GM19328 (cell line): Measurements from ENCODE around the gene SPDYE8.
A peak's percentile ranks its signal among the peaks of the same experiment; 100 is the strongest.
"Not testable (repeated sequence)": the region's sequence is repeated elsewhere in the genome, so short reads cannot be mapped to it uniquely, and the experiment has no call there.

Source experiments
- ATAC-seq: cut with Tn5 transposase; IDR thresholded peaks from one replicate; pipeline ENCODE4 v1.9.1; 2021; ENCODE audit warnings: mild to moderate bottlenecking, moderate library complexity; ENCODE audit not compliant: unreplicated experiment

SPDYE8 gene, protein sequence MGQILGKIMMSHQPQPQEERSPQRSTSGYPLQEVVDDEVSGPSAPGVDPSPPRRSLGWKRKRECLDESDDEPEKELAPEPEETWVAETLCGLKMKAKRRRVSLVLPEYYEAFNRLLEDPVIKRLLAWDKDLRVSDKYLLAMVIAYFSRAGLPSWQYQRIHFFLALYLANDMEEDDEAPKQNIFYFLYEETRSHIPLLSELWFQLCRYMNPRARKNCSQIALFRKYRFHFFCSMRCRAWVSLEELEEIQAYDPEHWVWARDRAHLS

DNA sequence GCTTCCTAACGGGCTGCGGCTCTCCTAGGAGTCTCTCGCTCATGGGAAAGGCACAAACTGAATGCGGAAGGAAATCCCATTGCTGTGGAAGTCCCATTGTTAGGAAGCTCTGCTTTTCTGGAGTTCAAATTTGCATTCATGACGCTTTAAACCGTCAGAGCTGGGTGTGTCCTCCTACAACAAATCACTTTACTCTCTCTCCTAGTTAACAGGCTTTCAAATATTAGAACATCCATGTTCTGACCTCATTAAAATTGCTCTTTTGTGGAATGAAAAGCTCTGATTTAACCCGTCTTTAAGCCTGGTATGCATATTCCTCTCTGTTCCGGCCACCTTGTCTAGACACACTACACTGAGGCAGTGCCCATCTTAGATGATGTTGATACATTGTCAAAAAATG lies at the start of gene SPDYE8:
Gene SPDYE8 (minus strand): TSS at position 101 of the 400 bp plus-strand sequence. CDS start 1,800 bp downstream, outside the sequence.
- not testable (repeated sequence) for ATAC-seq

DNA sequence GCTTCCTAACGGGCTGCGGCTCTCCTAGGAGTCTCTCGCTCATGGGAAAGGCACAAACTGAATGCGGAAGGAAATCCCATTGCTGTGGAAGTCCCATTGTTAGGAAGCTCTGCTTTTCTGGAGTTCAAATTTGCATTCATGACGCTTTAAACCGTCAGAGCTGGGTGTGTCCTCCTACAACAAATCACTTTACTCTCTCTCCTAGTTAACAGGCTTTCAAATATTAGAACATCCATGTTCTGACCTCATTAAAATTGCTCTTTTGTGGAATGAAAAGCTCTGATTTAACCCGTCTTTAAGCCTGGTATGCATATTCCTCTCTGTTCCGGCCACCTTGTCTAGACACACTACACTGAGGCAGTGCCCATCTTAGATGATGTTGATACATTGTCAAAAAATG lies 28.2 kb upstream of the SPDYE8 start, which contains the start of gene SPDYE11:
Gene SPDYE11 (minus strand): TSS at position 101 of the 400 bp plus-strand sequence. CDS start 1,800 bp downstream, outside the sequence.
- ATAC-seq, result not testable (repeated sequence)

DNA sequence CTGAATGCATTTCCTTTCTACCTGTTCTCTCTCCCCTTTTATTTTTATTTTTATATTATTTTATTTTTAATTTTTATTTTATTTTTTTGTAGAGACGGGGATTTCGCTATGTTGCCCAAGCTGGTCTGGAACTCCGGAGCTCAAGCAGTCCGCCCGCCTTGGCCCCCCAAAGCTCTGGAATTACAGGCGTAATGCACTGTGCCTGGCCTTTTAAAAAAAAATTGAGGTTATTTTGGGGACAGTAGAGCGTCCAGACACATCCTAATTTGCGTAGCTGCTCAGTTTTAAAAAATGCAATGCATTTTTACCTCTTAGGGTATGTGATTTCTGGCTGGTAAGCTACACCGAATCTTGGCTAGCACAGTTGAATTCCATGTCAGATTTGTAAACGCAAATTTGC lies 23.1 kb downstream of the SPDYE8 start:
- not testable (repeated sequence) for ATAC-seq

GRCh38 chr7:73005693-73006447 lies 23.7 kb downstream of the SPDYE8 start:
- ATAC-seq, result peak; percentile 76

GRCh38 chr7:73005356-73005692 lies 24.2 kb downstream of the SPDYE8 start:
- peak; percentile 68 for ATAC-seq

GRCh38 chr7:72997887-72998468 lies 31.6 kb downstream of the SPDYE8 start:
- ATAC-seq, result not testable (repeated sequence)

DNA sequence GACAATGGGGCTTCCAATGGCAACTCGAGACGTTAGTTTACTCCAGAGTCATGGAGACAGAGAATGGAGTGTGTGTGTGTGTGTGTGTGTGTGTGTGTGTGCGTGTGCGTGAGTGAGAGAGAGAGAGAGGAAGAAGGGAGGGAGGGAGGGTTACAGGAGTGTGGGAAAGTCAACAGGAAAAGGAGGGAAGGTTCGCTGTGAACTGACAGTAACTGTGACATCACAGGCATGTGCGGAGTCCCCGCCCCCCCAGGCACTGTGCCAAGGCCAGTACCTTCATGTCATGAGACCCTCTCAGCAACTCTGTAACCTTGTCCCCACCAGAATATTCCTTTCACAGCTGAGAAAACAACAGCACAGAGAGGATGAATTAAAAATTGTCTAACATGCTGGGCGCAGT lies 32.1 kb downstream of the SPDYE8 start:
- not testable (repeated sequence) for ATAC-seq

DNA sequence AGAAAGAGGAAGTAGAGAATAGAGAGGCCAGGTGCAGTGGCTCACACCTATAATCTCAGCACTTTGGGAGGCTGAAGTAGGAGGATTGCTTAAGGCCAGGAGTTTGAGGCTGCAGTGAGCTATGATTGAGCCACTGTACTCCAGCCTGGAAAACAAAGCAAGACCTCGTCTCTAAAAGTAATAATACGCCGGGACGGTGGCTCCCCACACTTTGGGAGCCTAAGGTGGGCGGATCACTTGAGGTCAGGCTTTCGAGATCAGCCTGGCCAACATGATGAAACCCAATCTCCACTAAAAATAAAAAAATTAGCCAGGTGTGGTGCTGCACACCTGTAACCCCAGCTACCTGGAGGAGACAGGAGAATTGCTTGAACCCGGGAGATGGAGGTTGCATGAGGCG lies 34.1 kb downstream of the SPDYE8 start:
- not testable (repeated sequence) for ATAC-seq

DNA sequence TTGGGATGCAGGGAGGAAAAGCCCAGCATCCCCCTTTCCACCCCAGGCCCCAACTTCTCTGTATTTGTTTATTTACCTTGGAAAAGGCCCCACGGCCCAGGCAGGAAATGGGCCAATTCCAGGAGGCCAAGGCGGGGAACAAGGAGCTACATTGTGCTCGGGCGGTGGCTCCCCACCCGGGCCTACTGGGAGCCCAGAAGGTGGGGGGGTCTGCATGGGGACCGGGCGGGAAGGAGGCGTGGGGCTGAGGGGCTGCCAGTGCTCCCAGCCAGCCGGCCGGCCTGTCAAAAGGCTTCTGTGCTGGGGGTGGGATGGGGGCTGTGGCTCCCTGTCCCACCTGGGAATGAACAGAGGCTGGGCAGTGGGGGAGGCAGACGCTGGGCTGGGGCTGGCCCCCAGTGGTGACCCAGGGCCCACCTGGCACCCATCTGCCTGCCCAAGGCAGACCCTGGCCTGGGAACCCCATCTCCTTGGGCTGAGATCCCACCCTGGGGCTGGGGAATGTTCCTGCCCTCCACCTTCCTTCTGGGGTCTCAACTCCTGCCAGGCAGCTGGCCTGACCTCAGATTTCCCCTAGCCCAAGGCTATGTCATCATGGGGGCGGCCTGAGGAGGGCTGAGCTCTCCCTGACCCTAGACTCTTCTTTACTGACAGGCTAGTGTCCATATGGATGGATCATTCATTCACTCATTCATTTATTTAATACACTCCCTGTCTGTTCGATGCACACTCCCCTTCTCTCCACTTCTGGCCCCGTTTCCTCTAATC lies 39.2 kb downstream of the SPDYE8 start:
- ATAC-seq, result not testable (repeated sequence)

DNA sequence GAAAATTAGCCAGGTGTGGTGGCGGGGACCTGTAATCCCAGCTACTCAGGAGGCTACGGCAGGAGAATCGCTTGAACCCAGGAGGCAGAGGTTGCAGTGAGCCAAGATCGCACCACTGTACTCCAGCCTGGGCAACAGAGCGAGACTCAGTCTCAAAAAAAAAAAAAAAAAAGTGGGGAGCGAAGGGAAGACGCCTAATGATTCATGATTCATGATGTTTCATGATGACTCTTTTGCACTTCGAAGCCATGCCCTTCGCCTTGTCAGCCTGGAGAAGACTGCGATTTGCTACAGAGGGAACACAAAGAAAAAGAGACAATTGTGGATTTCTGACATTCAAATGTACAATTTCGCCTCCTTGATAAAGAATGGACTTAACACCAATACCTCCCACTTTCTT lies 47.5 kb downstream of the SPDYE8 start:
- not testable (repeated sequence) for ATAC-seq

- not testable (repeated sequence) for ATAC-seq
These were observed 49.2 kb downstream of the SPDYE8 start for GRCh38 chr7:72980382-72980781.

GRCh38 chr7:72976434-72976833 lies 53.1 kb downstream of the SPDYE8 start:
- not testable (repeated sequence) for ATAC-seq

DNA sequence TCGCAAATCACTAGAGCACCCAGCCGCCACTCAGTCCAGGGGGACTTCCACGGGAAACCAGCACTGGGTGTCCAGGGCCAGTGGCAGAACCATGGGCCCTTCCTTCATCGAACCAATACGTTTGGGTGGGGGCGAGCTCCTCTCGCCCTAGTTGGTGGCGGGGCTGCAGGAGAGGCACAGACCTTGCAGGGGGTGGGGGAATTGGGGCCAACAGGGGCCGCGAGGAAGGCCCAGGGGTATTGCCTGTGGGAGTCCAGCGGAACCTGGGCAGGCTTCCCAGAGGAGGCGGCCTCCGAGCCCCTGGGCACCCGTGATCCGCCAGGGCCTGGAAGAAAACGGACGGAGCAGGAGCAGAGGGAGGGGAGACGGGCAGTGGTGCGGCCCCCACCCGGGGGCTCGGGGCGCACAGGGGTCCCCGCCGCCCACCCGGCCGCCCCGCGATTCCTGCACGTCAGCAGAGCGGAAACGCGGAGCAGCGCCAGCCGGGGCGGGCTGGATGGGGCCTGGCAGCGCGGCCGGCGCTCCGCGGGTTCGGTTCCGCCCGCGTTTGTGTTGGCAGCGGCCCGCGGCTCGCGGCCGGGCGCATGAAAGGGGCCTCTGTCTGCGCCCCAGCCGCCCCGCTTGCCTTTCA lies 53.8 kb downstream of the SPDYE8 start:
- not testable (repeated sequence) for ATAC-seq

GRCh38 chr7:72974781-72975180 lies 54.8 kb downstream of the SPDYE8 start:
- not testable (repeated sequence) for ATAC-seq

GRCh38 chr7:72971505-72971904 lies 58.1 kb downstream of the SPDYE8 start:
- ATAC-seq, result not testable (repeated sequence)
